Measurements from ENCODE around the gene FAF1.

GRCh38 chr1:50570066-50570468, 390.0 kb downstream of the FAF1 start:
- TF ChIP-seq POLR2AphosphoS5 (IDR thresholded peaks at IDR 0.05; ENCODE audit: borderline replicate concordance, low read depth, low read length) (no peak), EZH2 (IDR thresholded peaks at IDR 0.05) (no peak), FOXP2 (optimal IDR thresholded peaks at IDR 0.05; ENCODE audit: control extremely low read depth, extremely low read length, insufficient read depth) (no peak)

Data from SK-N-MC (cell line).